Measurements from ENCODE around the gene BTBD19. TPM values are rescaled to one million over a fixed set of nuclear protein-coding genes. Genes with fewer than 3 reads are reported as not detected.

Gene BTBD19
- total RNA-seq, 1 experiment from 2014 or later = 15.5 TPM

DNA sequence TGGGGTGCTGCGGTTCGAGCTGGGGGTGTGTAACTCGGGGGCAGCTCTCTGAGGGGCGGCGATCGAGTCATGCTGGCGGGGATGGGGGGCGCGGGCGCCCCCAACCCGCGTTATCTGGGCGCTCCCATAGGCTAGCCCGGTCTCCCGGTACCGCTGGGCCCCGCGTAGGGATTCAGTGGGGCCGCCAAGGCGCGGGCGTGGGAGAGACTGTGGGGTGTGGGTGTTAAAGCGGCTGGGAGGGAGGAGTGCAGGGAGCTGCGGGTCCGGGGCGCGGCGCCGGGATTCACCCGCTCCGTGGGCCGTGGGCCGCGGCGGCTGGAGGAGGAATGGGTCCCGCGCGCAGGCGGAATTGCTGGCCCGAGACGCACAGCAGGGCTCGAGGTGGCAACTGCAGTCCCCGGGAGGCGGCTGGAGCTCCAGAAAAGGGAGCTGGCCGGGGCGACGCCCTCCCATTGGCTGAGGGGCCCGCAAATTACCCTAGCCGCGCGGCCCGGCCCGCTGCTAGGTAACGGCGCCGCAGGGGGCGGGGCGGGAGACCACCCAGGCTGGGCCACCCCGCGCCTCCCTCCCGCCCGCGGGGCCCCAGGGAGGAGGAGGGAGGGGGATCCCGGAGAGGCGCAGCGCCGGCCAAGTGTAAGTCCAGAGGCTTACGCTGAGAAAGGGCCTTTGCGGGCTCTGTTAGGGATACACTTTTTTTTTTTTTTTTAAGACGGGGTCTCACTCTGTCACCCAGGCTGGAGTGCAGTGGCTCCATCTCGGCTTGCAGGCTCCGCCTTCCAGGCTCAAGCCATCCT is 34.7 kb downstream of the BTBD19 start, which contains the start of gene PTCH2:
TSS of gene PTCH2 (minus strand) at position 392 of the 794 bp plus-strand sequence. CDS start at position 71, 321 bp downstream.
- Mint-ChIP-seq H3K9me3 (ENCODE audit: unreplicated experiment) (no peaks in the 10 kb centered on the region), H3K4me1 (ENCODE audit: insufficient read depth, unreplicated experiment) (no peaks in the 10 kb centered on the region), H3K27me3 (ENCODE audit: insufficient read depth, unreplicated experiment) (no peaks in the 10 kb centered on the region), H3K36me3 (ENCODE audit: insufficient read depth, unreplicated experiment) (peaks cover 5% of the 10 kb centered on the region), H3K4me3 (ENCODE audit: unreplicated experiment) (no peak within 1 kb of the TSS), H3K27ac (ENCODE audit: low read depth, unreplicated experiment) (no peak within 1 kb of the TSS)
- TF ChIP-seq, protein P1, sequence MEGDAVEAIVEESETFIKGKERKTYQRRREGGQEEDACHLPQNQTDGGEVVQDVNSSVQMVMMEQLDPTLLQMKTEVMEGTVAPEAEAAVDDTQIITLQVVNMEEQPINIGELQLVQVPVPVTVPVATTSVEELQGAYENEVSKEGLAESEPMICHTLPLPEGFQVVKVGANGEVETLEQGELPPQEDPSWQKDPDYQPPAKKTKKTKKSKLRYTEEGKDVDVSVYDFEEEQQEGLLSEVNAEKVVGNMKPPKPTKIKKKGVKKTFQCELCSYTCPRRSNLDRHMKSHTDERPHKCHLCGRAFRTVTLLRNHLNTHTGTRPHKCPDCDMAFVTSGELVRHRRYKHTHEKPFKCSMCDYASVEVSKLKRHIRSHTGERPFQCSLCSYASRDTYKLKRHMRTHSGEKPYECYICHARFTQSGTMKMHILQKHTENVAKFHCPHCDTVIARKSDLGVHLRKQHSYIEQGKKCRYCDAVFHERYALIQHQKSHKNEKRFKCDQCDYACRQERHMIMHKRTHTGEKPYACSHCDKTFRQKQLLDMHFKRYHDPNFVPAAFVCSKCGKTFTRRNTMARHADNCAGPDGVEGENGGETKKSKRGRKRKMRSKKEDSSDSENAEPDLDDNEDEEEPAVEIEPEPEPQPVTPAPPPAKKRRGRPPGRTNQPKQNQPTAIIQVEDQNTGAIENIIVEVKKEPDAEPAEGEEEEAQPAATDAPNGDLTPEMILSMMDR (IDR thresholded peaks at IDR 0.05; ENCODE audit: unreplicated experiment) = no peak
- BruUV-seq (replicated peaks) = no TSS peak
- ChIA-PET CTCF (interaction anchor here (0.6 to 1.1 kb wide), 3 partner anchors 16 to 1086 kb away, joined by 3 to 4 read pairs (median 3); no protein-coding TSS in a partner anchor), POLR2A (interaction anchor here (1.5 kb wide), 1 partner anchor 12 kb away, joined by 3 read pairs; no protein-coding TSS in a partner anchor)
- DNase-seq (ENCODE audit: unreplicated experiment) = no peak
- intact Hi-C loops (cut with micrococcal nuclease) = no loop called here

DNA sequence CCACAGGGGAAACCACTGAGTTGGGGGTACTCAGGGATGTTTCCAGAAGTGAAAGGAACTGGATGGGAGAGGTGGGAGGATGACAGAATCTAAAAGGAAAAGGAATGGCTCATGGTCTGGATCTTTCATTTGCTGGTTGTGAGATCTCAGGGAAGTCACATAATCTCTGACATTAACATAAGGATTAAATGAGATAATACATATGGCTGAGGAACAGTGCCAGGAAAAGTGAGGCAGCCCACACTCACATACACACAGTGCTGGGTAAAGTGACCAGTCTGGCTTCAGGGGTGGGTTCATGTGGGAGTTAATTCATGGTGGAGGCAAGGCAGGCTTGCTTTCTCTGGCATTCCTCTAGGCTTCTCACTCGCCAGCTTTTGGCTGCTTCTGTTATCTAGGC is 38.7 kb downstream of the BTBD19 start:
- Mint-ChIP-seq H3K9me3 (ENCODE audit: unreplicated experiment) (no peaks in the 10 kb centered on the region), H3K36me3 (ENCODE audit: insufficient read depth, unreplicated experiment) (peaks cover 18% of the 10 kb centered on the region), H3K4me1 (ENCODE audit: insufficient read depth, unreplicated experiment) (no peaks in the 10 kb centered on the region), H3K27me3 (ENCODE audit: insufficient read depth, unreplicated experiment) (no peaks in the 10 kb centered on the region), H3K4me3 (ENCODE audit: unreplicated experiment) (no peak overlapping the region), H3K27ac (ENCODE audit: low read depth, unreplicated experiment) (no peak overlapping the region)
- POLR2A ChIA-PET = no interaction called here
- intact Hi-C loops (cut with micrococcal nuclease) = no loop called here
- TF ChIP-seq, protein P1 (IDR thresholded peaks at IDR 0.05; ENCODE audit: unreplicated experiment) = no peak
- CTCF ChIA-PET = interaction anchor here (0.6 to 1.8 kb wide), 2 partner anchors 11 to 665 kb away, joined by 3 to 7 read pairs; no protein-coding TSS in a partner anchor
- DNase-seq (ENCODE audit: unreplicated experiment) = no peak
- BruUV-seq (replicated peaks) = no TSS peak

DNA sequence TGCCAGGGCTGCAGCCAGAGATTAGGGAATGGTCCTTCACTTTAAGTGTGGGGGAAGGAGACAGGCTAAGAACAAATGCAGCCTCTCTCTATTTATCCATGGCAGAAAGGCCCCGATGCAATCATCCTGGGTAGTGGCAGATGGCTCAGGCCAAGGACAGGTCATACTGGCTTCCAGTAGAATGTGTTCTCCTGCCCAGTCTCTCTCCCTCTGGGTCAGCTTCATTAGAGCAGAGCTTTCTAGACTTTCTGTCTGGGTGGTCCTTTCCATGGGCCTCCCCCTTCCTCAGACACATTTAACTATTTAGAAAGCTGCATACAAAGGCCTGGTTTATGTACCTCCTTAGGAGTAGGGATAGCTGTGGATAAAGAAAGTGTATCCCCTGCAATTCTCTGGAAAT is 39.5 kb downstream of the BTBD19 start:
- ChIA-PET POLR2A (interaction anchor here (0.7 to 1.1 kb wide), 2 partner anchors 164 to 173 kb away, joined by 3 to 5 read pairs; partner anchors contain the start of genes ARMH1, TMEM53 and UROD), CTCF (interaction anchor here (0.6 to 1.0 kb wide), 3 partner anchors 12 to 664 kb away, joined by 3 read pairs; no protein-coding TSS in a partner anchor)
- peaks cover 14% of the 10 kb centered on the region for H3K36me3 Mint-ChIP-seq (ENCODE audit: insufficient read depth, unreplicated experiment)
- BruUV-seq (replicated peaks) = no TSS peak
- no peaks in the 10 kb centered on the region for H3K4me1 Mint-ChIP-seq (ENCODE audit: insufficient read depth, unreplicated experiment)
- TF ChIP-seq, protein P1 (IDR thresholded peaks at IDR 0.05; ENCODE audit: unreplicated experiment) = no peak
- no peak overlapping the region for H3K27ac Mint-ChIP-seq (ENCODE audit: low read depth, unreplicated experiment)
- intact Hi-C loops (cut with micrococcal nuclease) = no loop called here
- no peak for DNase-seq (ENCODE audit: unreplicated experiment)
- H3K27me3 Mint-ChIP-seq (ENCODE audit: insufficient read depth, unreplicated experiment) = no peaks in the 10 kb centered on the region
- no peak overlapping the region for H3K4me3 Mint-ChIP-seq (ENCODE audit: unreplicated experiment)
- H3K9me3 Mint-ChIP-seq (ENCODE audit: unreplicated experiment) = no peaks in the 10 kb centered on the region

DNA sequence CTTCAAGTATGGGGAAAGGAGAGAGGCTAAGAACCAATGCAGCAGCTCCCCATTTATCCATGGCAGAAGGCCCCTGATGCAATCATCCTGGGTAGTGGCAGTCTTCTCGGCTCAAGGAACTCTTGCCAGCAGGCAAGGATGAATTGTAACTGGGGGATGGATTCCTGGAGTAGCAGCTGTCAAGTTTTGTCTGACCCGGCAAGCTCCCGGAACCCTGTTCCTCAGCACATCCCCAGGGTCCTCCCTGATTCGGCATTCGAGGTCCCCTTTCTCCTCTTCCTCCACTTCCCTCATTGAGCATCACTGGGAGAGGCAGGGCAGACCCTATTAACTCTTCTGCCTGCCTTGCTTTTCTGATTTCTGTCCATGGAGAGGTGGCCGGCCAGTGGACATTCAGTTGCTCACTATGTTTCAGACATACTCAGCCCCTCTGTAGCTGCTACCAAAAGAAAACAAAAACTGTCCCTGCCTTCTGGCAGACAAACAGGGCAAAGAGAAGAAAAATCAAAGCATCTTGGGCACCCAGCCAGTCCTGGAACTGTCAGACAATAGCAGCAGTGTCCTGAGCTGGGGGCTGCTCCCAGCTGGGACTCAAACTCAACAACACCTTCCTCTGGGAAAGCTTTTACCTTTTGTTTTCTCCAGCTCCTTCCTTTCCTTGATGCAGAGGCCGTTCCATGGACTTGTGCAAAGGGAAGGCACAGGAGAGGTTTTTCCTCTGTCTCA is 40.3 kb downstream of the BTBD19 start:
- H3K4me3 Mint-ChIP-seq (ENCODE audit: unreplicated experiment) = no peak overlapping the region
- H3K27me3 Mint-ChIP-seq (ENCODE audit: insufficient read depth, unreplicated experiment) = no peaks in the 10 kb centered on the region
- ChIA-PET CTCF (interaction anchor here (0.9 to 1.0 kb wide), 2 partner anchors 12 to 20 kb away, joined by 3 read pairs; no protein-coding TSS in a partner anchor), POLR2A (interaction anchor here (0.5 to 1.1 kb wide), 2 partner anchors 30 to 174 kb away, joined by 4 to 5 read pairs; partner anchors contain the start of genes ARMH1 and TMEM53)
- no peaks in the 10 kb centered on the region for H3K9me3 Mint-ChIP-seq (ENCODE audit: unreplicated experiment)
- H3K27ac Mint-ChIP-seq (ENCODE audit: low read depth, unreplicated experiment) = no peak overlapping the region
- H3K36me3 Mint-ChIP-seq (ENCODE audit: insufficient read depth, unreplicated experiment) = peaks cover 13% of the 10 kb centered on the region
- no TSS peak for BruUV-seq (replicated peaks)
- DNase-seq (ENCODE audit: unreplicated experiment) = no peak
- H3K4me1 Mint-ChIP-seq (ENCODE audit: insufficient read depth, unreplicated experiment) = no peaks in the 10 kb centered on the region
- intact Hi-C loops (cut with micrococcal nuclease) = no loop called here
- TF ChIP-seq, protein P1 (IDR thresholded peaks at IDR 0.05; ENCODE audit: unreplicated experiment) = no peak
